Measurements from ENCODE around the gene COL7A1. TPM values are rescaled to one million over a fixed set of nuclear protein-coding genes. Genes with fewer than 3 reads are reported as not detected.
"Not testable (repeated sequence)": the region's sequence is repeated elsewhere in the genome, so short reads cannot be mapped to it uniquely, and the experiment has no call there.

The COL7A1 gene
- total and polyA plus RNA-seq, 10 donors, result 8.6 to 144 (median 25.6) TPM

DNA sequence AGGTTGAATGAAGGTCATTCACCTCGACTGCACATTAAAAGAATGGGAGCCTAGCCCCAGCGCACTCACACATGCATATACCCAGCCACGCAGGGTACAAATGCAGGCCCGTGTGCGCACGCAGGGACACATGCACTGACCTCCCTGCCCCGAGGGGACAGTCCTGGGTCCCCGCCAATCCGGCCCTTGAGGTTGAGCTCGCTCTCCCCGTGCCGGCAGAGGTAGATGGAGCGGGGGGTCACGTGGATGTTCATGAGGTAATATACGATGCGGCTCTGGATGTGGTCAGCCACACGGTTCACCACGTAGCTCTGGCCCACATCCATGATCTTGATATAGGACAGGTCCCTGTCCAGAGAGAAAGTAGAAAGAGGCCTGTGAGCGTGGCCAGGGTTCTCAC is 59.0 kb downstream of the COL7A1 start:
- DNase-seq, result no peak
- Histone ChIP-seq H3K27ac (peak overlapping the region in 6 of 8 donors; percentile 5 to 84 (median 68)), H3K4me3 (no peak overlapping the region), H3K36me3 (peaks cover 0 to 73% (median 7%) of the 10 kb centered on the region in 6 donors), H3K4me1 (peaks cover 0 to 64% (median 9%) of the 10 kb centered on the region in 6 donors), H3K9me3 (no peaks in the 10 kb centered on the region), H3K27me3 (replicated peaks in 1 of 7) (no peaks in the 10 kb centered on the region)
- no peak for TF ChIP-seq POLR2A (IDR thresholded peaks at IDR 0.05)
- peak in 1 of 3 donors; percentile 38 for TF ChIP-seq POLR2AphosphoS5 (IDR thresholded peaks at IDR 0.05)
- TF ChIP-seq, protein P1, sequence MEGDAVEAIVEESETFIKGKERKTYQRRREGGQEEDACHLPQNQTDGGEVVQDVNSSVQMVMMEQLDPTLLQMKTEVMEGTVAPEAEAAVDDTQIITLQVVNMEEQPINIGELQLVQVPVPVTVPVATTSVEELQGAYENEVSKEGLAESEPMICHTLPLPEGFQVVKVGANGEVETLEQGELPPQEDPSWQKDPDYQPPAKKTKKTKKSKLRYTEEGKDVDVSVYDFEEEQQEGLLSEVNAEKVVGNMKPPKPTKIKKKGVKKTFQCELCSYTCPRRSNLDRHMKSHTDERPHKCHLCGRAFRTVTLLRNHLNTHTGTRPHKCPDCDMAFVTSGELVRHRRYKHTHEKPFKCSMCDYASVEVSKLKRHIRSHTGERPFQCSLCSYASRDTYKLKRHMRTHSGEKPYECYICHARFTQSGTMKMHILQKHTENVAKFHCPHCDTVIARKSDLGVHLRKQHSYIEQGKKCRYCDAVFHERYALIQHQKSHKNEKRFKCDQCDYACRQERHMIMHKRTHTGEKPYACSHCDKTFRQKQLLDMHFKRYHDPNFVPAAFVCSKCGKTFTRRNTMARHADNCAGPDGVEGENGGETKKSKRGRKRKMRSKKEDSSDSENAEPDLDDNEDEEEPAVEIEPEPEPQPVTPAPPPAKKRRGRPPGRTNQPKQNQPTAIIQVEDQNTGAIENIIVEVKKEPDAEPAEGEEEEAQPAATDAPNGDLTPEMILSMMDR (IDR thresholded peaks at IDR 0.05 in 8 of 11, conservative IDR thresholded peaks at IDR 0.05 in 3 of 11), result no peak
- intact Hi-C loops (cut with DNase I; ENCODE audit: low total_unique reads), result loop anchor here (2.0 kb wide), 1 partner anchor 47 kb away; no protein-coding TSS in a partner anchor
- 83 to 91% (median 88%) methylated on average over 16 to 19 of the region's 19 CpGs for WGBS, 5 donors

- no peaks in the 10 kb centered on the region for H3K9me3 ChIP-seq
- TF ChIP-seq POLR2A (IDR thresholded peaks at IDR 0.05) (no peak), POLR2AphosphoS5 (IDR thresholded peaks at IDR 0.05) (no peak)
- TF ChIP-seq, protein P1 (IDR thresholded peaks at IDR 0.05 in 8 of 11, conservative IDR thresholded peaks at IDR 0.05 in 3 of 11), result no peak
- intact Hi-C loops (cut with DNase I; ENCODE audit: low total_unique reads), result no loop called here
- no peaks in the 10 kb centered on the region for H3K27me3 ChIP-seq (replicated peaks in 1 of 7)
- peak overlapping the region in 3 of 8 donors; percentile 67 to 84 (median 74) for H3K27ac ChIP-seq
- no peak overlapping the region for H3K4me3 ChIP-seq
- H3K4me1 ChIP-seq, result peaks cover 0 to 64% (median 9%) of the 10 kb centered on the region in 6 donors
- 90 to 94% (median 92%) methylated on average over 3 to 4 of the region's 4 CpGs for WGBS, 5 donors
- H3K36me3 ChIP-seq, result peaks cover 0 to 67% (median 7%) of the 10 kb centered on the region in 6 donors
- no peak for DNase-seq
These were observed 59.6 kb downstream of the COL7A1 start for GRCh38 chr3:48535578-48535977.

DNA sequence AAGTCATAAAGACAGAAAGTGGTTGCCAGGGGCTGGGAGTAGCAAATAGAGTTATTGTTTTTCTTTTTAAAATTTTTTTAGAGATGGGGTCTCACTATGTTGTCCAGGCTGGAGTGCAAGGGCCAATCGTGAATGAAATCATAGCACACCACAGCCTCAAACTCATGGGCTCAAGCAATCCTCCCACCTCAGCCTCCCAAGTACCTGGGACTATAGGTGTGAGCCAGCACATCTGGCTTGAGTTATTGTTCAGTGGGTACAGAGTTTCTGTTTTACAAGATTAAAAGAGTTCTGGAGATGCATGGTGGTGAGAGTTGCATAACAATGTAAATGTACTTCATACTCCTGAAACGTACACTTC is 62.2 kb downstream of the COL7A1 start:
- Histone ChIP-seq H3K27ac (peak overlapping the region in 5 of 8 donors; percentile 17 to 84 (median 48)), H3K9me3 (no peaks in the 10 kb centered on the region), H3K4me1 (peaks cover 0 to 76% (median 15%) of the 10 kb centered on the region in 6 donors), H3K36me3 (peaks cover 0 to 42% (median 7%) of the 10 kb centered on the region in 6 donors), H3K4me3 (no peak overlapping the region), H3K27me3 (replicated peaks in 1 of 7) (no peaks in the 10 kb centered on the region)
- 68 to 94% (median 74%) methylated on average over 2 of the region's 2 CpGs for WGBS, 5 donors
- intact Hi-C loops (cut with DNase I; ENCODE audit: low total_unique reads), result no loop called here
- DNase-seq, result no peak
- TF ChIP-seq POLR2AphosphoS5 (IDR thresholded peaks at IDR 0.05), result no peak
- TF ChIP-seq, protein P1 (IDR thresholded peaks at IDR 0.05 in 8 of 11, conservative IDR thresholded peaks at IDR 0.05 in 3 of 11), result no peak
- no peak for TF ChIP-seq POLR2A (IDR thresholded peaks at IDR 0.05)

- Histone ChIP-seq H3K9me3 (no peaks in the 10 kb centered on the region), H3K27ac (peak overlapping the region in 5 of 8 donors; percentile 23 to 84 (median 48)), H3K4me3 (no peak overlapping the region), H3K36me3 (peaks cover 0 to 37% (median 7%) of the 10 kb centered on the region in 6 donors), H3K4me1 (peaks cover 0 to 76% (median 17%) of the 10 kb centered on the region in 6 donors), H3K27me3 (replicated peaks in 1 of 7) (no peaks in the 10 kb centered on the region)
- 82 to 92% (median 88%) methylated on average over 6 of the region's 6 CpGs for whole genome bisulfite sequencing, 5 donors
- no peak for DNase-seq
- intact Hi-C loops (cut with DNase I; ENCODE audit: low total_unique reads), result no loop called here
- TF ChIP-seq POLR2A (IDR thresholded peaks at IDR 0.05) (no peak), POLR2AphosphoS5 (IDR thresholded peaks at IDR 0.05) (no peak)
- TF ChIP-seq, protein P1 (IDR thresholded peaks at IDR 0.05 in 8 of 11, conservative IDR thresholded peaks at IDR 0.05 in 3 of 11), result no peak
These were observed 62.7 kb downstream of the COL7A1 start for GRCh38 chr3:48532271-48532976.

GRCh38 chr3:48530701-48531100 is 64.4 kb downstream of the COL7A1 start:
- DNase-seq; H3K9me3 ChIP-seq; H3K27me3 ChIP-seq (replicated peaks in 1 of 7); intact Hi-C loops (cut with DNase I; ENCODE audit: low total_unique reads); H3K4me3 ChIP-seq: not testable (repeated sequence)
- 93 to 98% (median 96%) methylated on average over 4 of the region's 4 CpGs for WGBS, 5 donors
- Histone ChIP-seq H3K27ac (peak overlapping the region in 1 of 8 donors; percentile 84), H3K36me3 (peaks cover 0 to 34% (median 4%) of the 10 kb centered on the region in 6 donors), H3K4me1 (peaks cover 0 to 73% (median 14%) of the 10 kb centered on the region in 6 donors)
